ENCODE measurements around the gene BPHL.
A peak's percentile ranks its signal among the peaks of the same experiment; 100 is the strongest.

DNA sequence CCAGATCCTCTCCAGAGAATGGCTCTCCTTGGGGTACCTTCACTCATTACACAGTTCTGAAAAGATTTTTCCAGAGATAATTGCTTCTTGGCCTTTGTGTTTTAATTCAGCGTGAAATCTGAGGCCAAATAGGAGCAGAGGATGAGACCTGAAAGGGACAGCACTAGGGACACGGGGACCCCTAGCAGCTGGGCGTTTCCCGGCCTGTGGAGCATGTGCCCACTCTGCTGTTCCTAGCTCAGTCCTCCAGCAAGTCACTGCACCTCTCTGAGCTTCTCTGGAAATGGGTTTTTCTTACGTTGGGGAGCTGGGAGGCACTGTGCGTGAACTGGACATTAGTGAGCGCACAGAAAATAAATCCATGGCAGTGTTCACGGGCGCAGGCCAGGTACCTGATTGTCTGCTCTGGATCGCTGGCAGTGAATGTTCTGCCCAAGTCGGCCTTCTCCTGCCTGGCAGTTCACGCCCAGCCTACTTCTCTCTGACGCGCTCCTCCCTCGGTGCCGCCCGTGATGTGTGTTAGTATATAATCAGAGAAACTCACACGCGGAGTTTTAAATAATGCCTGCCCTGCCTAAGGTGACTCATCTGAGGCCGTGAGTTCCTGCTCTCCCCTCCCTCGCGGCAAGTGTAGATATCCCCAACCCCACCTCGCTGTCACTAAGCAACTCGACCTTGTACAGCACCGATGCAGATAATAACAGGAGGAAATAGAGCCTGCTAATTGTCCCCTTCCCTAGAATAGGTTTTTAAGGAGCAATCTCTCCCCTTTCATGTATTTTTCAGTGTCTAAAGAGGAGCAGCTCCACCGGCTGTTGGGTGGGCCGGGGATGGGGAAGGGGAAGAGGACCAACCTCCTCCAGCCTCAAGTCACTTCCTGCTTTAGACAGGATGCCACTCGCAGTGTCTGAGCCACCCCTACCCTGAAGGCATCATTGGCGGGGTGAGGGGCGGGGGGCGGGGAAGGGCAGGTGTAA, 41.6 kb downstream of the BPHL start:
- TF ChIP-seq, protein P1, sequence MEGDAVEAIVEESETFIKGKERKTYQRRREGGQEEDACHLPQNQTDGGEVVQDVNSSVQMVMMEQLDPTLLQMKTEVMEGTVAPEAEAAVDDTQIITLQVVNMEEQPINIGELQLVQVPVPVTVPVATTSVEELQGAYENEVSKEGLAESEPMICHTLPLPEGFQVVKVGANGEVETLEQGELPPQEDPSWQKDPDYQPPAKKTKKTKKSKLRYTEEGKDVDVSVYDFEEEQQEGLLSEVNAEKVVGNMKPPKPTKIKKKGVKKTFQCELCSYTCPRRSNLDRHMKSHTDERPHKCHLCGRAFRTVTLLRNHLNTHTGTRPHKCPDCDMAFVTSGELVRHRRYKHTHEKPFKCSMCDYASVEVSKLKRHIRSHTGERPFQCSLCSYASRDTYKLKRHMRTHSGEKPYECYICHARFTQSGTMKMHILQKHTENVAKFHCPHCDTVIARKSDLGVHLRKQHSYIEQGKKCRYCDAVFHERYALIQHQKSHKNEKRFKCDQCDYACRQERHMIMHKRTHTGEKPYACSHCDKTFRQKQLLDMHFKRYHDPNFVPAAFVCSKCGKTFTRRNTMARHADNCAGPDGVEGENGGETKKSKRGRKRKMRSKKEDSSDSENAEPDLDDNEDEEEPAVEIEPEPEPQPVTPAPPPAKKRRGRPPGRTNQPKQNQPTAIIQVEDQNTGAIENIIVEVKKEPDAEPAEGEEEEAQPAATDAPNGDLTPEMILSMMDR (IDR thresholded peaks at IDR 0.05; ENCODE audit: poor library complexity, severe bottlenecking): no peak
- TF ChIP-seq EZH2 (IDR thresholded peaks at IDR 0.05; ENCODE audit: borderline replicate concordance, insufficient read depth, low read length, poor library complexity, severe bottlenecking) (no peak), POLR2AphosphoS5 (IDR thresholded peaks at IDR 0.05) (peak; percentile 23), SMC3 (conservative IDR thresholded peaks at IDR 0.05; ENCODE audit: poor library complexity) (no peak), EP300 (conservative IDR thresholded peaks at IDR 0.05; ENCODE audit: poor library complexity, severe bottlenecking) (no peak), RAD21 (conservative IDR thresholded peaks at IDR 0.05) (no peak)
- TF ChIP-seq, protein P2, sequence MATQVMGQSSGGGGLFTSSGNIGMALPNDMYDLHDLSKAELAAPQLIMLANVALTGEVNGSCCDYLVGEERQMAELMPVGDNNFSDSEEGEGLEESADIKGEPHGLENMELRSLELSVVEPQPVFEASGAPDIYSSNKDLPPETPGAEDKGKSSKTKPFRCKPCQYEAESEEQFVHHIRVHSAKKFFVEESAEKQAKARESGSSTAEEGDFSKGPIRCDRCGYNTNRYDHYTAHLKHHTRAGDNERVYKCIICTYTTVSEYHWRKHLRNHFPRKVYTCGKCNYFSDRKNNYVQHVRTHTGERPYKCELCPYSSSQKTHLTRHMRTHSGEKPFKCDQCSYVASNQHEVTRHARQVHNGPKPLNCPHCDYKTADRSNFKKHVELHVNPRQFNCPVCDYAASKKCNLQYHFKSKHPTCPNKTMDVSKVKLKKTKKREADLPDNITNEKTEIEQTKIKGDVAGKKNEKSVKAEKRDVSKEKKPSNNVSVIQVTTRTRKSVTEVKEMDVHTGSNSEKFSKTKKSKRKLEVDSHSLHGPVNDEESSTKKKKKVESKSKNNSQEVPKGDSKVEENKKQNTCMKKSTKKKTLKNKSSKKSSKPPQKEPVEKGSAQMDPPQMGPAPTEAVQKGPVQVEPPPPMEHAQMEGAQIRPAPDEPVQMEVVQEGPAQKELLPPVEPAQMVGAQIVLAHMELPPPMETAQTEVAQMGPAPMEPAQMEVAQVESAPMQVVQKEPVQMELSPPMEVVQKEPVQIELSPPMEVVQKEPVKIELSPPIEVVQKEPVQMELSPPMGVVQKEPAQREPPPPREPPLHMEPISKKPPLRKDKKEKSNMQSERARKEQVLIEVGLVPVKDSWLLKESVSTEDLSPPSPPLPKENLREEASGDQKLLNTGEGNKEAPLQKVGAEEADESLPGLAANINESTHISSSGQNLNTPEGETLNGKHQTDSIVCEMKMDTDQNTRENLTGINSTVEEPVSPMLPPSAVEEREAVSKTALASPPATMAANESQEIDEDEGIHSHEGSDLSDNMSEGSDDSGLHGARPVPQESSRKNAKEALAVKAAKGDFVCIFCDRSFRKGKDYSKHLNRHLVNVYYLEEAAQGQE (IDR thresholded peaks at IDR 0.05; ENCODE audit: borderline replicate concordance): no peak
